HEK293 (cell line): ENCODE data around the gene SLBP.

Experiments
- ZBTB20 ChIP-seq: fragments of 450-650 bp; formaldehyde crosslinking; IDR thresholded peaks from 2 replicates; pipeline ENCODE4 v1.5.1; 2016; ENCODE audit warnings: missing biosample characterization, missing genetic modification characterization
- ZNF221 ChIP-seq: fragments of 450-650 bp; formaldehyde crosslinking; IDR thresholded peaks from 2 replicates; pipeline ENCODE4 v1.5.1; 2017; ENCODE audit warnings: missing biosample characterization, missing genetic modification characterization, borderline replicate concordance

- TF ChIP-seq ZNF221 (tag by site-specific recombination) (no peak), ZBTB20 (no peak)
These were observed 41.2 kb upstream of the SLBP start for GRCh38 chr4:1753294-1753696.
